B cell (primary cell): ENCODE data around the gene NLRP10. TPM values are rescaled to one million over a fixed set of nuclear protein-coding genes. Genes with fewer than 3 reads are reported as not detected.

Experiments used
- ATAC-seq: fragments of 200-7000 bp; cut with Tn5 transposase; one replicate; pipeline ENCODE4 v1.10.0; 2021; ENCODE audit warnings: low read depth, mild to moderate bottlenecking, moderate number of reproducible peaks, moderate library complexity
- CTCF ChIA-PET: fragments of 350-600 bp; sonication (Branson Sonifier 250); formaldehyde crosslinking; loops from one replicate; lab custom pipeline; 2021; ENCODE audit warnings: antibody characterized with exemption, inconsistent platforms; lab: Charles Lee
- POLR2A ChIA-PET: fragments of 350-600 bp; sonication (Branson Sonifier 250); formaldehyde crosslinking; loops from one replicate; lab custom pipeline; 2021; ENCODE audit warnings: antibody characterized with exemption; lab: Charles Lee
- DNase-seq: peaks from one replicate; pipeline ENCODE4 v3.0.0; 2013
- H2AFZ ChIP-seq: 2 replicates; pipeline ENCODE4 v1.6.1; 2012; ENCODE audit warnings: mild to moderate bottlenecking, low read depth, low read length; ENCODE audit not compliant: insufficient read depth, poor library complexity, severe bottlenecking
- H3K27ac ChIP-seq, 2 donors: 1 replicate in 1 of 2; 2 replicates in 1 of 2; pipeline ENCODE4 v1.5.1; 2012 to 2013; ENCODE audit warnings: low read length in 2 of 2, mild to moderate bottlenecking in 2 of 2, moderate library complexity in 1 of 2
- H3K27me3 ChIP-seq, 4 experiments: fragments of 200-600 bp in 1 of 4; sonication (generic) in 1 of 4; replicated peaks in 1 of 4; 1 replicate in 2 of 4; 2 replicates in 2 of 4; pipeline versions ENCODE4 v1.6.1 to v1.7.0; 2013 to 2016; ENCODE audit warnings: low read length in 3 of 4, mild to moderate bottlenecking in 2 of 4, mixed read lengths in 1 of 4, moderate library complexity in 1 of 4; ENCODE audit not compliant: insufficient read depth in 4 of 4, control insufficient read depth in 3 of 4; ENCODE audit errors: control extremely low read depth in 1 of 4
- H3K36me3 ChIP-seq, 2 experiments: replicated peaks in 1 of 2; 1 replicate in 1 of 2; 2 replicates in 1 of 2; pipeline versions ENCODE4 v1.6.1 to v1.7.1; 2013; ENCODE audit warnings: low read length in 1 of 2; ENCODE audit not compliant: insufficient read depth in 2 of 2, control insufficient read depth in 1 of 2; ENCODE audit errors: control extremely low read depth in 1 of 2, extremely low read depth in 1 of 2
- H3K4me1 ChIP-seq, 2 donors: fragments of 200-600 bp in 1 of 2; sonication (generic) in 1 of 2; 1 replicate in 1 of 2; 2 replicates in 1 of 2; pipeline versions ENCODE4 v1.5.1 to v1.6.1; 2013 to 2017; ENCODE audit warnings: low read length in 2 of 2; ENCODE audit not compliant: control insufficient read depth in 2 of 2, insufficient read depth in 2 of 2
- H3K4me2 ChIP-seq: replicated peaks from 2 replicates; pipeline ENCODE3; 2012; ENCODE audit warnings: mild to moderate bottlenecking, low read depth, low read length; ENCODE audit not compliant: poor library complexity, severe bottlenecking
- H3K4me3 ChIP-seq, 5 experiments: fragments of 200-600 bp in 1 of 5; sonication (generic) in 1 of 5; 1 replicate in 3 of 5; 2 replicates in 2 of 5; pipeline versions ENCODE4 v1.5.1 to v1.7.0; 2011 to 2016; ENCODE audit warnings: low read length in 4 of 5, mild to moderate bottlenecking in 4 of 5, low read depth in 2 of 5, control low read depth in 1 of 5, moderate library complexity in 1 of 5; ENCODE audit not compliant: insufficient read depth in 1 of 5; ENCODE audit errors: control extremely low read depth in 1 of 5, extremely low read depth in 1 of 5
- H3K79me2 ChIP-seq: fragments of 200-600 bp; sonication (generic); one replicate; pipeline ENCODE4 v1.6.0; 2016; ENCODE audit warnings: low read length; ENCODE audit not compliant: control insufficient read depth, insufficient read depth
- H3K9ac ChIP-seq: fragments of 200-600 bp; sonication (generic); 2 replicates; pipeline ENCODE4 v1.6.1; 2017; ENCODE audit warnings: mild to moderate bottlenecking, low read length, moderate library complexity
- H3K9me3 ChIP-seq, 3 donors: one replicate each; pipeline versions ENCODE4 v1.6.1 to v1.7.1; 2013; ENCODE audit warnings: low read length in 2 of 3; ENCODE audit not compliant: control insufficient read depth in 2 of 3, insufficient read depth in 1 of 3; ENCODE audit errors: control extremely low read depth in 1 of 3
- H4K20me1 ChIP-seq: 2 replicates; pipeline ENCODE4 v1.6.0; 2012; ENCODE audit warnings: mild to moderate bottlenecking, low read length; ENCODE audit not compliant: insufficient read depth, control insufficient read depth, poor library complexity, severe bottlenecking
- H3K27ac Mint-ChIP-seq: one replicate; pipeline ENCODE4 v1.8.0; 2021; ENCODE audit warnings: mixed read lengths
- H3K27me3 Mint-ChIP-seq: one replicate; pipeline ENCODE4 v1.8.0; 2021; ENCODE audit warnings: mixed read lengths
- H3K4me1 Mint-ChIP-seq: one replicate; pipeline ENCODE4 v1.8.0; 2021; ENCODE audit warnings: mixed read lengths
- H3K4me3 Mint-ChIP-seq: one replicate; pipeline ENCODE4 v1.8.0; 2021; ENCODE audit warnings: mixed read lengths
- H3K9me3 Mint-ChIP-seq: one replicate; pipeline ENCODE4 v1.8.0; 2022; ENCODE audit warnings: mixed read lengths; ENCODE audit not compliant: insufficient read depth
- EZH2 ChIP-seq: IDR thresholded peaks from 2 replicates; pipeline ENCODE4 v1.6.1; 2012; ENCODE audit warnings: borderline replicate concordance, low read depth, mild to moderate bottlenecking, moderate library complexity, low read length; ENCODE audit not compliant: insufficient read depth, poor library complexity, severe bottlenecking
- WGBS: methylation state at CpG from one replicate; pipeline ENCODE4 v1.1.5; 2013; ENCODE audit warnings: missing lambda C conversion rate; ENCODE audit not compliant: insufficient coverage; 5-methylcytosine and 5-hydroxymethylcytosine counted together
- intact Hi-C: fragments of 100-400 bp; cut with micrococcal nuclease; formaldehyde crosslinking; loops from one replicate; pipeline ENCODE4 v1.10.0; 2022
- polyA plus RNA-seq: library from polyadenylated mRNA; depleted of rRNA; stranded (reverse); fragments of >200 nt; gene quantifications from 2 replicates; pipeline ENCODE4 v1.2.3, GENCODE V29; 2012
- total RNA-seq, 2 donors: library from RNA; stranded (reverse); fragments of 120-200 nt in 1 of 2; gene quantifications; 1 replicate in 1 of 2; 2 replicates in 1 of 2; pipeline versions ENCODE4 v1.2.3 to v1.2.4, GENCODE V29; 2013 to 2022
- TF ChIP-seq, protein P1 (sequence below): fragments of 200-600 bp; IDR thresholded peaks from one replicate; pipeline ENCODE4 v1.8.0; 2022; ENCODE audit warnings: antibody characterized with exemption, mild to moderate bottlenecking

Gene NLRP10
- total and polyA plus RNA-seq, 2 donors (not counting 1 experiment from before 2014, with no cell fraction given), result not detected

DNA sequence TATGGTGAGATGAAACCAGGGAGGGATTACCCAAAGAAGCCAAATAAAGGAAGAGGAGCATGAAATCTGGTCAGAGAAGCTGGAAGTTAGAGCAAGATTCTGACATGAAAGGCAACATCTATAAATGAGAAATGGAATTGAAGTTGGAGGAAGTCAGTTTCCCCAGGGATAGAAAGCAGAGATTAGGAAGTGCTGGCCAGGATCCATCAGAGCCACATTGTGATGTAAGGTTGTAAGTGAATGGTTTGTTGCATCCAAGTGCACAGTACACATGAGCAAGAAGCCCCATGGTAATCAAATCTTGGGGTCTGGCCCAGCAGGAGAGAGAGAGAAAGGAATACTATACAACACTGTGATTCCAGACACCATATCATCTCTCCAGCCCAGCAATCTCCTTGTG, 6.6 kb upstream of the NLRP10 start:
- ATAC-seq (no peak), DNase-seq (no peak)
- H3K27me3 ChIP-seq, result peaks cover 0 to 8% (median 7%) of the 10 kb centered on the region in 4 experiments
- H3K27ac Mint-ChIP-seq, result no peak overlapping the region
- POLR2A ChIA-PET, result no interaction called here
- CTCF ChIA-PET, result no interaction called here
- H3K27ac ChIP-seq, result no peak overlapping the region
- no peaks in the 10 kb centered on the region for H3K4me1 ChIP-seq
- H3K4me1 Mint-ChIP-seq, result no peaks in the 10 kb centered on the region
- no peak overlapping the region for H3K4me3 ChIP-seq
- TF ChIP-seq, protein P1, sequence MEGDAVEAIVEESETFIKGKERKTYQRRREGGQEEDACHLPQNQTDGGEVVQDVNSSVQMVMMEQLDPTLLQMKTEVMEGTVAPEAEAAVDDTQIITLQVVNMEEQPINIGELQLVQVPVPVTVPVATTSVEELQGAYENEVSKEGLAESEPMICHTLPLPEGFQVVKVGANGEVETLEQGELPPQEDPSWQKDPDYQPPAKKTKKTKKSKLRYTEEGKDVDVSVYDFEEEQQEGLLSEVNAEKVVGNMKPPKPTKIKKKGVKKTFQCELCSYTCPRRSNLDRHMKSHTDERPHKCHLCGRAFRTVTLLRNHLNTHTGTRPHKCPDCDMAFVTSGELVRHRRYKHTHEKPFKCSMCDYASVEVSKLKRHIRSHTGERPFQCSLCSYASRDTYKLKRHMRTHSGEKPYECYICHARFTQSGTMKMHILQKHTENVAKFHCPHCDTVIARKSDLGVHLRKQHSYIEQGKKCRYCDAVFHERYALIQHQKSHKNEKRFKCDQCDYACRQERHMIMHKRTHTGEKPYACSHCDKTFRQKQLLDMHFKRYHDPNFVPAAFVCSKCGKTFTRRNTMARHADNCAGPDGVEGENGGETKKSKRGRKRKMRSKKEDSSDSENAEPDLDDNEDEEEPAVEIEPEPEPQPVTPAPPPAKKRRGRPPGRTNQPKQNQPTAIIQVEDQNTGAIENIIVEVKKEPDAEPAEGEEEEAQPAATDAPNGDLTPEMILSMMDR, result no peak
- TF ChIP-seq EZH2, result no peak
- intact Hi-C loops, result no loop called here
- H3K4me2 ChIP-seq, result no peak overlapping the region
- H3K79me2 ChIP-seq, result no peaks in the 10 kb centered on the region
- no peaks in the 10 kb centered on the region for H3K9me3 Mint-ChIP-seq
- H3K9ac ChIP-seq, result no peak overlapping the region
- peaks cover 26% of the 10 kb centered on the region for H3K27me3 Mint-ChIP-seq
- H3K4me3 Mint-ChIP-seq, result no peak overlapping the region
- H4K20me1 ChIP-seq, result no peaks in the 10 kb centered on the region
- no peaks in the 10 kb centered on the region for H3K36me3 ChIP-seq
- H2AFZ ChIP-seq, result no peak overlapping the region
- H3K9me3 ChIP-seq, result no peaks in the 10 kb centered on the region

DNA sequence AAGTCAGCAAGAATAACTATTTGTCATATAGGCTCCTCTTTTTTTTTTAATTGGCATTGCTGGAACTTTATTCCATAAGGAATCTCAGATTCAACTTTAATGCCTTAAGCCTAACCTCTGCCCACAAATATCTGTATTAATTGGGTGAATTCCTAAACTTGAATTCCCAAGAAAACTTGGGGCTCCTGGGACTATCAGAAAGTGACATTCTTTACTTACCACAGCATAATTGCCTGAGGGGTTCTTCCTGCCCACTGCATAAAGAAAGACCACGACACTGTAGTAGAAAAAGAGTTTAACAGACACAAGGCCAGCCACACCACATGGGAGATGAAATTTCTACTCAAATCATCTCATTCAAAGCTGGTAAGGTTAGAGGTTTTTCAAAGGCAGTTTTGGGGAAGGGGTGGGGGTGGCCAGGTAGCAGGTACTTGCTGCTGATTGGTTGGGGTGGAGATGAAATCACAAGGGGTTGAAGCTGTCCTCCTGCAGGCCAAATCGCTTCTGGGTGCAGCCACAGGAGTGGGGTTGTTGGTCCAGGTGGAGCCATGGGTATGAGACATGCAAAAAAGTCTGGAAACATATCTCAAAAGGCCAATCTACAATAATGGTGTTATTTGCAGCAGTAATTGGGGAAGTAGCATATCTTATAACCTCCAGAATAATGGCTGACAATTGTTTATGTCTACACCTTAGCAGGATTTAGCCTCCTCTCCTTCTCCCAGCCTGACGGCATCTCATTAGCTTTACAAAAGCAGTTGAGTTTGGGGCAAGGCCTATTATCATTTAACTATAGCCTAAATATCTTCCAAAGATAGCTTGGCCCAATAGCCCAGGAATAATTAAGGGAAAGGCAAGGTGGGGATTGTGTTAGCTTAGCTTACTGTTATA, 4.8 kb upstream of the NLRP10 start:
- Histone ChIP-seq H3K27me3 (peaks cover 0 to 8% (median 7%) of the 10 kb centered on the region in 4 experiments), H3K36me3 (no peaks in the 10 kb centered on the region), H3K79me2 (no peaks in the 10 kb centered on the region), H3K9me3 (no peaks in the 10 kb centered on the region), H4K20me1 (no peaks in the 10 kb centered on the region), H3K4me1 (no peaks in the 10 kb centered on the region), H3K4me2 (no peak overlapping the region), H3K27ac (no peak overlapping the region), H3K4me3 (no peak overlapping the region), H3K9ac (no peak overlapping the region), H2AFZ (no peak overlapping the region)
- intact Hi-C loops, result no loop called here
- TF ChIP-seq, protein P1, result no peak
- TF ChIP-seq EZH2, result no peak
- peaks cover 29% of the 10 kb centered on the region for H3K27me3 Mint-ChIP-seq
- DNase-seq (no peak), ATAC-seq (no peak)
- 60% methylated on average over 1 of the region's 3 CpGs for WGBS
- POLR2A ChIA-PET, result no interaction called here
- H3K4me1 Mint-ChIP-seq, result no peaks in the 10 kb centered on the region
- CTCF ChIA-PET, result no interaction called here
- H3K9me3 Mint-ChIP-seq, result no peaks in the 10 kb centered on the region
- no peak overlapping the region for H3K27ac Mint-ChIP-seq
- H3K4me3 Mint-ChIP-seq, result no peak overlapping the region
